Psoas muscle (tissue), 8 donors: ENCODE data around the gene OR2V2. TPM values are rescaled to one million over a fixed set of nuclear protein-coding genes. Genes with fewer than 3 reads are reported as not detected.
"Not testable (repeated sequence)": the region's sequence is repeated elsewhere in the genome, so short reads cannot be mapped to it uniquely, and the experiment has no call there.

Experiments used
- ATAC-seq, 4 donors: fragments of 200-7000 bp; cut with Tn5 transposase; one replicate each; pipeline ENCODE4 v1.9.1; 2020; ENCODE audit warnings: moderate library complexity in 3 of 4, mild to moderate bottlenecking in 2 of 4
- DNase-seq, 2 donors: peaks; one replicate each; pipeline ENCODE4 v3.0.0-alpha.2; 2020
- H3K27ac ChIP-seq: fragments of 200-600 bp; one replicate; pipeline ENCODE4 v1.8.0; 2022
- H3K27me3 ChIP-seq, 3 donors: fragments of 200-600 bp in 1 of 3; one replicate each; pipeline versions ENCODE4 v1.6.1 to v1.8.0; 2013 to 2022; ENCODE audit warnings: low read length in 2 of 3, mild to moderate bottlenecking in 2 of 3, moderate library complexity in 1 of 3; ENCODE audit not compliant: insufficient read depth in 3 of 3
- H3K36me3 ChIP-seq, 2 donors: fragments of 200-600 bp in 1 of 2; one replicate each; pipeline versions ENCODE4 v1.6.1 to v1.8.0; 2013 to 2022; ENCODE audit warnings: low read depth in 1 of 2, mild to moderate bottlenecking in 1 of 2, moderate library complexity in 1 of 2; ENCODE audit not compliant: insufficient read depth in 1 of 2
- H3K4me1 ChIP-seq: fragments of 200-600 bp; one replicate; pipeline ENCODE4 v1.8.0; 2022
- H3K4me3 ChIP-seq: fragments of 200-600 bp; one replicate; pipeline ENCODE4 v1.8.0; 2022; ENCODE audit warnings: mild to moderate bottlenecking
- H3K9me3 ChIP-seq: fragments of 200-600 bp; one replicate; pipeline ENCODE4 v1.8.0; 2022
- CTCF ChIP-seq: fragments of 200-600 bp; IDR thresholded peaks from one replicate; pipeline ENCODE4 v1.8.0; 2022; ENCODE audit warnings: antibody characterized with exemption
- WGBS, 3 donors: extraction: QIAGEN DNeasy Blood & Tissue Kit; methylation state at CpG; one replicate each; pipeline versions ENCODE4 v1.1.6 to v1.1.7; 2013; 5-methylcytosine and 5-hydroxymethylcytosine counted together
- intact Hi-C, 2 donors: fragments of 100-400 bp; cut with DNase I; formaldehyde crosslinking; loops; one replicate each; pipeline versions ENCODE4 v1.11.0 to v1.14.2; 2022
- polyA plus RNA-seq, 3 donors: library from polyadenylated mRNA; stranded (reverse); fragments of 200-250 nt; gene quantifications; one replicate each; pipeline ENCODE4 v1.2.3, GENCODE V29; 2013
- total RNA-seq, 4 donors: library from RNA; stranded (reverse); fragmentation: NEBNext Ultra II Directional in 2 of 4; extraction: Animal tissue kit (Norgen Biotek cat#: 25700) in 2 of 4; gene quantifications; one replicate each; pipeline versions ENCODE4 v1.2.1 to v1.2.4, GENCODE V29; 2021 to 2023
- donor health status: healthy with polysubstance abuse.
- donor health status: DM: no; HTN: no; CAD: no; lungs with moderate emphysema.
- donor health status: Bipolar disorder and iron deficiency.
- donor health status: healthy.
- donor health status: DM: yes; HTN: yes; CAD: no.
- donor health status: DM: no; HTN: no; CAD: no.
- donor health status: DM: no; HTN: no; CAD: no.
- donor health status: DM: yes; HTN: yes; CAD: no.

OR2V2 gene
- total and polyA plus RNA-seq, 7 donors, result not detected

- H3K4me3 ChIP-seq, result no peak overlapping the region
- DNase-seq, result no peak
- no peaks in the 10 kb centered on the region for H3K4me1 ChIP-seq
- WGBS, 3 donors, result 49 to 61% (median 60%) methylated on average over 5 of the region's 5 CpGs
- H3K9me3 ChIP-seq, result no peaks in the 10 kb centered on the region
- intact Hi-C loops, result no loop called here
- peaks cover 3 to 82% (median 29%) of the 10 kb centered on the region in 3 donors for H3K27me3 ChIP-seq
- no peaks in the 10 kb centered on the region for H3K36me3 ChIP-seq
- ATAC-seq, result no peak
- no peak overlapping the region for H3K27ac ChIP-seq
- TF ChIP-seq CTCF, result no peak
These were observed 34.9 kb upstream of the OR2V2 start for GRCh38 chr5:181112476-181112875.

GRCh38 chr5:181113572-181113971, 33.8 kb upstream of the OR2V2 start:
- H3K4me1 ChIP-seq, DNase-seq, H3K9me3 ChIP-seq, ATAC-seq, intact Hi-C loops, H3K36me3 ChIP-seq, H3K4me3 ChIP-seq, H3K27ac ChIP-seq: not testable (repeated sequence)
- 91 to 96% (median 95%) methylated on average over 5 to 7 of the region's 13 CpGs for WGBS, 3 donors
- peaks cover 3 to 87% (median 24%) of the 10 kb centered on the region in 3 donors for H3K27me3 ChIP-seq

- DNase-seq, result no peak
- WGBS, 3 donors, result 33 to 37% (median 34%) methylated on average over 33 of the region's 33 CpGs
- ATAC-seq, result no peak
These were observed 33.0 kb upstream of the OR2V2 start for GRCh38 chr5:181114284-181114843.

DNA sequence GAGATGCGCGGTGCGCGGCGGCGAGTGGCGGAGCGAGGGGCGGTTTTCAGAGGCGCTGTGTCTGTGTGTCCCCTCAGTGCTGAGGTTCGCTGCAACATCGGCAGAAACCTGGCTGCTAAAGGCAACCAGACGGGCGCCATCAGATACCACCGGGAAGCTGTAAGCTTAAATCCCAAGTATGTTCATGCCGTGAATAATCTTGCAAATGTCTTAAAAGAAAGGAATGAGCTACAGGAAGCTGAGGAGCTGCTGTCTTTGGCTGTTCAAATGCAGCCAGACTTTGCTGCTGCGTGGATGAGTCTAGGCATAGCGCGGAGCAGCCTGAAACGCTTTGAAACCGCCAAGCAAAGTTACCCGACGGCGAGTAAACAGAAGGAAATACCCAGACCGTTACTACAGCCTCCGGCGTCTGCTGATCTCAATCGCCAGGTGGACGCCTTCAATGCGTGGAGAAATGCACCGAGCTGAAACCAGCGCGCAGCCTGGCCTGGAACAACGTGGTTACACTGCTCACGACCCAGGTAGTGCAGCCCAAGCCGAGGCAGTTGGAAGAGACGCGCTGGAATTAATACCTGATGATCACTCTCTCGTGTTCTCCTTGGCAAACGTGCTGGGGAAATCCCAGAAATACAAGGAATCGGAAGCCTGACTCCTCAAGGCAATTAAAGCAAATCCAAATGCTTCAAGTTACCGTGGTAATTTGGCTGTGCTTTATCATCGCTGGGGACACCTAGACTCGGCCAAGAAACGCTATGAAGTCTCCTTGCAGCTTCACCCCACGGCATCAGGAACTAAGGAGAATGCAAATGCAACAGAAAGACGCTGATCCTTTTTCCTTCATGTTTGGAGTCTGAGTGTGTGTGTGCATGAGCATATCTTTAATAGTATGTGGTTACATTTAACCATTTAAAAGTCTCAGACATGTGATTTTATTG, 32.3 kb upstream of the OR2V2 start:
- DNase-seq (no peak), ATAC-seq (no peak)
- Histone ChIP-seq H3K4me1 (no peaks in the 10 kb centered on the region), H3K36me3 (no peaks in the 10 kb centered on the region), H3K4me3 (no peak overlapping the region), H3K9me3 (no peaks in the 10 kb centered on the region), H3K27me3 (peaks cover 3 to 82% (median 25%) of the 10 kb centered on the region in 3 donors), H3K27ac (no peak overlapping the region)
- WGBS, 3 donors, result 2 to 4% (median 4%) methylated on average over 47 of the region's 47 CpGs
- intact Hi-C loops, result no loop called here
- TF ChIP-seq CTCF, result no peak

More at GRCh38 chr5:181114284-181114843, 33.0 kb upstream of the OR2V2 start:
- H3K4me1 ChIP-seq, result no peaks in the 10 kb centered on the region
- no peak overlapping the region for H3K27ac ChIP-seq
- intact Hi-C loops, result no loop called here
- H3K27me3 ChIP-seq, result peaks cover 3 to 83% (median 25%) of the 10 kb centered on the region in 3 donors
- no peak for TF ChIP-seq CTCF
- no peak overlapping the region for H3K4me3 ChIP-seq
- no peaks in the 10 kb centered on the region for H3K36me3 ChIP-seq
- no peaks in the 10 kb centered on the region for H3K9me3 ChIP-seq

- H3K4me3 ChIP-seq, result no peak overlapping the region
- no peak overlapping the region for H3K27ac ChIP-seq
- TF ChIP-seq CTCF, result no peak
- intact Hi-C loops, result no loop called here
- H3K36me3 ChIP-seq, result no peaks in the 10 kb centered on the region
- peaks cover 3 to 67% (median 24%) of the 10 kb centered on the region in 3 donors for H3K27me3 ChIP-seq
- no peaks in the 10 kb centered on the region for H3K9me3 ChIP-seq
- H3K4me1 ChIP-seq, result no peaks in the 10 kb centered on the region
- WGBS, 3 donors, result 76 to 83% (median 77%) methylated on average over 6 of the region's 6 CpGs
- ATAC-seq (no peak), DNase-seq (no peak)
These were observed 29.0 kb upstream of the OR2V2 start for GRCh38 chr5:181118369-181118768.
